A673 (cell line): Measurements from ENCODE around the gene CNTNAP4. TPM values are rescaled to one million over a fixed set of nuclear protein-coding genes. Genes with fewer than 3 reads are reported as not detected.

ENCODE experiments used
- BruUV-seq: library from RNA; stranded (reverse); fragments of 400-500 nt; replicated peaks from 2 replicates; lab custom pipeline; 2021; lab: Mats Ljungman, UMichigan
- CTCF ChIA-PET: fragments of 300-600 bp; sonication (Branson Sonifier 250); formaldehyde crosslinking; loops from one replicate; lab custom pipeline; 2022; ENCODE audit warnings: antibody characterized with exemption; lab: Charles Lee
- POLR2A ChIA-PET: fragments of 300-600 bp; sonication (Branson Sonifier 250); formaldehyde crosslinking; loops from one replicate; lab custom pipeline; 2022; ENCODE audit warnings: antibody characterized with exemption; ENCODE audit not compliant: low non-redundant PET; lab: Charles Lee
- DNase-seq: peaks from one replicate; pipeline ENCODE4 v3.0.0-alpha.2; 2015; ENCODE audit warnings: low spot score
- H3K27ac ChIP-seq: fragments of 200-600 bp; sonication (generic); 2 replicates; pipeline ENCODE4 v1.5.1; 2016; ENCODE audit warnings: mixed run types, low read depth, mild to moderate bottlenecking, mixed read lengths, antibody characterized with exemption, low read length; ENCODE audit not compliant: poor library complexity, severe bottlenecking
- H3K27me3 ChIP-seq: fragments of 200-600 bp; sonication (generic); replicated peaks from 2 replicates; pipeline ENCODE4 v1.6.1; 2017; ENCODE audit warnings: mixed run types, low read depth, mild to moderate bottlenecking, mixed read lengths, antibody characterized with exemption, low read length; ENCODE audit not compliant: insufficient read depth, poor library complexity
- H3K36me3 ChIP-seq: fragments of 200-600 bp; sonication (generic); 2 replicates; pipeline ENCODE4 v1.6.1; 2016; ENCODE audit warnings: mixed run types, mild to moderate bottlenecking, mixed read lengths, antibody characterized with exemption, low read length; ENCODE audit not compliant: insufficient read depth, poor library complexity, severe bottlenecking
- H3K4me1 ChIP-seq: fragments of 200-600 bp; sonication (generic); 2 replicates; pipeline ENCODE4 v1.6.1; 2017; ENCODE audit warnings: mixed run types, mild to moderate bottlenecking, mixed read lengths, antibody characterized with exemption, low read length; ENCODE audit not compliant: insufficient read depth, poor library complexity, severe bottlenecking
- H3K4me3 ChIP-seq: fragments of 200-600 bp; sonication (generic); 2 replicates; pipeline ENCODE4 v1.5.1; 2016; ENCODE audit warnings: low read depth, mixed run types, mild to moderate bottlenecking, mixed read lengths, low read length; ENCODE audit not compliant: poor library complexity, severe bottlenecking
- H3K9me3 ChIP-seq: fragments of 200-600 bp; sonication (generic); 2 replicates; pipeline ENCODE4 v1.6.1; 2016; ENCODE audit warnings: mixed run types, low read depth, mild to moderate bottlenecking, mixed read lengths, antibody characterized with exemption, low read length; ENCODE audit not compliant: poor library complexity, severe bottlenecking
- CTCF ChIP-seq: fragments of 300-800, 200-600 bp; sonication (generic); conservative IDR thresholded peaks from 2 replicates; pipeline ENCODE4 v1.5.1; 2017; ENCODE audit warnings: low read depth, mild to moderate bottlenecking, antibody characterized with exemption, low read length, moderate library complexity, mixed read lengths
- EZH2 ChIP-seq: fragments of 200-600 bp; sonication (generic); IDR thresholded peaks from 2 replicates; pipeline ENCODE4 v1.6.1; 2017; ENCODE audit warnings: borderline replicate concordance, low read depth, mild to moderate bottlenecking, mixed read lengths, antibody characterized with exemption, low read length; ENCODE audit not compliant: poor library complexity, severe bottlenecking
- intact Hi-C: fragments of 100-400 bp; cut with micrococcal nuclease; formaldehyde crosslinking; loops from one replicate; pipeline ENCODE4 v1.10.0; 2022; ENCODE audit not compliant: unreplicated experiment
- total RNA-seq: library from RNA; stranded (reverse); gene quantifications from 2 replicates; pipeline ENCODE4 v1.2.3, GENCODE V29; 2021

CNTNAP4 gene
- total RNA-seq, 1 experiment from 2014 or later: not detected

- Histone ChIP-seq H3K27ac (no peak overlapping the region), H3K36me3 (no peaks in the 10 kb centered on the region), H3K4me1 (no peaks in the 10 kb centered on the region), H3K9me3 (no peaks in the 10 kb centered on the region), H3K4me3 (no peak overlapping the region), H3K27me3 (no peaks in the 10 kb centered on the region)
- POLR2A ChIA-PET: no interaction called here
- CTCF ChIA-PET: no interaction called here
- no TSS peak for BruUV-seq
- no peak for TF ChIP-seq EZH2
- no peak for TF ChIP-seq CTCF
- intact Hi-C loops: no loop called here
- no peak for DNase-seq
These were observed 17.4 kb downstream of the CNTNAP4 start for GRCh38 chr16:76294396-76295214.

GRCh38 chr16:76297941-76298340 is 20.7 kb downstream of the CNTNAP4 start:
- no peaks in the 10 kb centered on the region for H3K9me3 ChIP-seq

GRCh38 chr16:76303637-76304314 is 26.6 kb downstream of the CNTNAP4 start:
- intact Hi-C loops: no loop called here
- Histone ChIP-seq H3K27me3 (no peaks in the 10 kb centered on the region), H3K36me3 (no peaks in the 10 kb centered on the region), H3K9me3 (no peaks in the 10 kb centered on the region), H3K4me3 (no peak overlapping the region), H3K4me1 (no peaks in the 10 kb centered on the region), H3K27ac (no peak overlapping the region)
- ChIA-PET POLR2A (no interaction called here), CTCF (no interaction called here)
- no peak for TF ChIP-seq CTCF
- no peak for TF ChIP-seq EZH2
- DNase-seq: no peak
- no TSS peak for BruUV-seq

More at GRCh38 chr16:76297941-76298340, 20.7 kb downstream of the CNTNAP4 start:
- DNase-seq: no peak
- no TSS peak for BruUV-seq
- ChIA-PET CTCF (no interaction called here), POLR2A (no interaction called here)
- H3K36me3 ChIP-seq: no peaks in the 10 kb centered on the region
- no peaks in the 10 kb centered on the region for H3K27me3 ChIP-seq
- H3K4me1 ChIP-seq: no peaks in the 10 kb centered on the region
- intact Hi-C loops: no loop called here
- no peak for TF ChIP-seq CTCF
- TF ChIP-seq EZH2: no peak
- no peak overlapping the region for H3K27ac ChIP-seq
- no peak overlapping the region for H3K4me3 ChIP-seq
